PC-3 (cell line): ENCODE data around the gene UTP14C. TPM values are rescaled to one million over a fixed set of nuclear protein-coding genes. Genes with fewer than 3 reads are reported as not detected.

Source experiments
- ATAC-seq: fragments of 200-7000 bp; cut with Tn5 transposase; 2 replicates; pipeline ENCODE4 v1.9.1; 2020; ENCODE audit warnings: mild to moderate bottlenecking, moderate library complexity
- BruUV-seq: library from RNA; stranded (reverse); fragments of 400-500 nt; replicated peaks from 2 replicates; lab custom pipeline; 2021; lab: Mats Ljungman, UMichigan
- CTCF ChIA-PET: fragments of 300-600 bp; sonication (Branson Sonifier 250); formaldehyde crosslinking; loops from one replicate; lab custom pipeline; 2022; ENCODE audit warnings: antibody characterized with exemption; lab: Charles Lee
- POLR2A ChIA-PET: fragments of 300-600 bp; sonication (Branson Sonifier 250); formaldehyde crosslinking; loops from one replicate; lab custom pipeline; 2022; ENCODE audit warnings: antibody characterized with exemption; ENCODE audit not compliant: unreplicated experiment; lab: Charles Lee
- DNase-seq: peaks from one replicate; pipeline ENCODE4 v3.0.0-alpha.2; 2015
- H2AFZ ChIP-seq: fragments of 300-600 bp; sonication (generic); 2 replicates; pipeline ENCODE4 v1.6.0; 2016; ENCODE audit warnings: antibody characterized with exemption, low read length
- H3F3A ChIP-seq: fragments of 300-600 bp; sonication (generic); one replicate; pipeline ENCODE4 v1.6.0; 2017; ENCODE audit warnings: antibody characterized with exemption, low read length, control low read depth, mild to moderate bottlenecking; ENCODE audit not compliant: unreplicated experiment
- H3K27ac ChIP-seq: fragments of 300-600 bp; sonication (generic); 2 replicates; pipeline ENCODE4 v1.5.1; 2016; ENCODE audit warnings: mild to moderate bottlenecking, low read length
- H3K27me3 ChIP-seq: fragments of 300-600 bp; sonication (generic); 2 replicates; pipeline ENCODE4 v1.6.1; 2016; ENCODE audit warnings: low read length, mixed read lengths
- H3K36me3 ChIP-seq: fragments of 300-600 bp; sonication (generic); 2 replicates; pipeline ENCODE4 v1.6.1; 2016; ENCODE audit warnings: low read depth, mixed run types, low read length, mixed read lengths
- H3K4me1 ChIP-seq: fragments of 300-600 bp; sonication (generic); 2 replicates; pipeline ENCODE4 v1.5.1; 2016; ENCODE audit warnings: low read length; ENCODE audit not compliant: insufficient read depth
- H3K4me2 ChIP-seq: fragments of 300-600 bp; sonication (generic); 2 replicates; pipeline ENCODE4 v1.6.0; 2016; ENCODE audit warnings: low read length
- H3K4me3 ChIP-seq: fragments of 300-600 bp; sonication (generic); 2 replicates; pipeline ENCODE4 v1.5.1; 2016; ENCODE audit warnings: mild to moderate bottlenecking, low read length, mixed read lengths
- H3K79me2 ChIP-seq: fragments of 300-600 bp; sonication (generic); 2 replicates; pipeline ENCODE4 v1.6.1; 2017; ENCODE audit warnings: low read length, mixed read lengths
- H3K9ac ChIP-seq: fragments of 300-600 bp; sonication (generic); 2 replicates; pipeline ENCODE4 v1.6.0; 2016; ENCODE audit warnings: mild to moderate bottlenecking, low read length
- H3K9me2 ChIP-seq: fragments of 300-600 bp; sonication (generic); replicated peaks from 2 replicates; pipeline ENCODE4 v1.6.1; 2016; ENCODE audit warnings: mixed run types, low read length, mixed read lengths
- H3K9me3 ChIP-seq: fragments of 300-600 bp; sonication (generic); 2 replicates; pipeline ENCODE4 v1.6.1; 2016; ENCODE audit warnings: low read length, mixed read lengths
- H4K20me1 ChIP-seq: fragments of 300-600 bp; sonication (generic); 2 replicates; pipeline ENCODE4 v1.6.1; 2016; ENCODE audit warnings: low read length, mixed read lengths
- CTCF ChIP-seq: fragments of 300-600 bp; sonication (generic); conservative IDR thresholded peaks from 2 replicates; pipeline ENCODE4 v1.5.1; 2017; ENCODE audit warnings: antibody characterized with exemption, low read depth, mild to moderate bottlenecking, low read length
- EZH2 ChIP-seq: fragments of 300-600 bp; sonication (generic); IDR thresholded peaks from one replicate; pipeline ENCODE4 v1.6.1; 2017; ENCODE audit warnings: antibody characterized with exemption, mild to moderate bottlenecking, low read length; ENCODE audit not compliant: unreplicated experiment
- EZH2phosphoT487 ChIP-seq: fragments of 300-600 bp; sonication (generic); IDR thresholded peaks from 2 replicates; pipeline ENCODE4 v1.6.1; 2018; ENCODE audit warnings: mild to moderate bottlenecking, antibody characterized with exemption, low read length, borderline replicate concordance
- intact Hi-C: fragments of 100-400 bp; cut with micrococcal nuclease; formaldehyde crosslinking; loops from 2 replicates; pipeline ENCODE4 v1.9.0; 2023
- total RNA-seq: library from RNA; depleted of rRNA; stranded (reverse); fragments of >200 nt; gene quantifications from 2 replicates; pipeline ENCODE4 v1.2.3, GENCODE V29; 2014

The UTP14C gene
- total RNA-seq, 1 experiment from 2014 or later = 5.0 TPM

GRCh38 chr13:51988988-51989618, 35.4 kb upstream of the UTP14C start:
- Histone ChIP-seq H4K20me1 (no peaks in the 10 kb centered on the region), H3K4me2 (no peak overlapping the region), H3K9me2 (no peaks in the 10 kb centered on the region), H3K9me3 (no peaks in the 10 kb centered on the region), H3K9ac (no peak overlapping the region), H3K36me3 (no peaks in the 10 kb centered on the region), H3K27ac (no peak overlapping the region), H3K27me3 (no peaks in the 10 kb centered on the region), H3K4me3 (no peak overlapping the region), H3K4me1 (no peaks in the 10 kb centered on the region), H2AFZ (no peak overlapping the region), H3K79me2 (no peaks in the 10 kb centered on the region), H3F3A (no peaks in the 10 kb centered on the region)
- ATAC-seq = no peak
- BruUV-seq = no TSS peak
- CTCF ChIA-PET = no interaction called here
- no peak for DNase-seq
- intact Hi-C loops = no loop called here
- TF ChIP-seq EZH2phosphoT487 = no peak
- POLR2A ChIA-PET = no interaction called here

GRCh38 chr13:51993713-51994112, 30.8 kb upstream of the UTP14C start:
- Histone ChIP-seq H3F3A (no peaks in the 10 kb centered on the region), H3K9me3 (no peaks in the 10 kb centered on the region), H3K36me3 (no peaks in the 10 kb centered on the region), H3K4me1 (peaks cover 4% of the 10 kb centered on the region), H3K9me2 (no peaks in the 10 kb centered on the region), H3K27me3 (no peaks in the 10 kb centered on the region), H4K20me1 (no peaks in the 10 kb centered on the region), H3K9ac (no peak overlapping the region), H2AFZ (no peak overlapping the region), H3K79me2 (no peaks in the 10 kb centered on the region), H3K27ac (no peak overlapping the region), H3K4me2 (no peak overlapping the region), H3K4me3 (no peak overlapping the region)
- TF ChIP-seq EZH2 = no peak
- ChIA-PET CTCF (no interaction called here), POLR2A (no interaction called here)
- BruUV-seq = no TSS peak
- ATAC-seq = no peak
- intact Hi-C loops = no loop called here
- DNase-seq = no peak

- H3K27me3 ChIP-seq = no peaks in the 10 kb centered on the region
- H2AFZ ChIP-seq = no peak overlapping the region
- no TSS peak for BruUV-seq
- H3K9me3 ChIP-seq = no peaks in the 10 kb centered on the region
- H3K4me1 ChIP-seq = peaks cover 16% of the 10 kb centered on the region
- H3K27ac ChIP-seq = no peak overlapping the region
- ChIA-PET POLR2A (no interaction called here), CTCF (no interaction called here)
- intact Hi-C loops = no loop called here
- H3K9me2 ChIP-seq = no peaks in the 10 kb centered on the region
- H4K20me1 ChIP-seq = no peaks in the 10 kb centered on the region
- no peaks in the 10 kb centered on the region for H3K36me3 ChIP-seq
- DNase-seq (no peak), ATAC-seq (no peak)
- H3K4me2 ChIP-seq = no peak overlapping the region
- no peaks in the 10 kb centered on the region for H3K79me2 ChIP-seq
- no peaks in the 10 kb centered on the region for H3F3A ChIP-seq
- no peak overlapping the region for H3K9ac ChIP-seq
- no peak for TF ChIP-seq EZH2
- no peak for TF ChIP-seq EZH2phosphoT487
- TF ChIP-seq CTCF = no peak
- no peak overlapping the region for H3K4me3 ChIP-seq
Measured at GRCh38 chr13:51995677-51996551, 28.6 kb upstream of the UTP14C start.
